GM21423 (cell line): Measurements from ENCODE around the gene SFMBT1.

ENCODE experiments used
- ATAC-seq: cut with Tn5 transposase; IDR thresholded peaks from one replicate; pipeline ENCODE4 v1.9.1; 2021; ENCODE audit warnings: mild to moderate bottlenecking, moderate library complexity; ENCODE audit not compliant: unreplicated experiment

The SFMBT1 gene

GRCh38 chr3:53045518-53046170 lies at the start of gene SFMBT1:
SFMBT1 (minus strand) TSS chr3:53046073; CDS start chr3:52969128, 76,945 bp downstream.
- peak; percentile 35 for ATAC-seq

- ATAC-seq = no peak
Measured at GRCh38 chr3:53092942-53093341, 47.1 kb upstream of the SFMBT1 start.

- ATAC-seq = no peak
Measured at GRCh38 chr3:53092216-53092615, 46.3 kb upstream of the SFMBT1 start.

GRCh38 chr3:53091011-53091410 lies 45.1 kb upstream of the SFMBT1 start:
- no peak for ATAC-seq

- ATAC-seq = no peak
Measured at GRCh38 chr3:53089511-53089910, 43.6 kb upstream of the SFMBT1 start.

GRCh38 chr3:53085476-53085875 lies 39.6 kb upstream of the SFMBT1 start:
- ATAC-seq = no peak

- no peak for ATAC-seq
Measured at GRCh38 chr3:53084310-53085001, 38.6 kb upstream of the SFMBT1 start.

GRCh38 chr3:53083949-53084309 lies 38.1 kb upstream of the SFMBT1 start:
- ATAC-seq = no peak

- ATAC-seq = no peak
Measured at GRCh38 chr3:53083521-53083920, 37.6 kb upstream of the SFMBT1 start.

GRCh38 chr3:53082736-53083135 lies 36.9 kb upstream of the SFMBT1 start:
- ATAC-seq = no peak

- no peak for ATAC-seq
Measured at GRCh38 chr3:53081318-53081717, 35.4 kb upstream of the SFMBT1 start.

- no peak for ATAC-seq
Measured at GRCh38 chr3:53080612-53081205, 34.8 kb upstream of the SFMBT1 start.

- ATAC-seq = no peak
Measured at GRCh38 chr3:53079791-53080555, 34.1 kb upstream of the SFMBT1 start.

- ATAC-seq = no peak
Measured at GRCh38 chr3:53079147-53079546, 33.3 kb upstream of the SFMBT1 start.

GRCh38 chr3:53078656-53079055 lies 32.8 kb upstream of the SFMBT1 start:
- no peak for ATAC-seq

- no peak for ATAC-seq
Measured at GRCh38 chr3:53077476-53078220, 31.8 kb upstream of the SFMBT1 start.

- ATAC-seq = no peak
Measured at GRCh38 chr3:53075743-53076140, 29.9 kb upstream of the SFMBT1 start.

GRCh38 chr3:53074761-53075742 lies 29.2 kb upstream of the SFMBT1 start:
- ATAC-seq = no peak

GRCh38 chr3:53074366-53074696 lies 28.5 kb upstream of the SFMBT1 start:
- no peak for ATAC-seq
